HEK293T (cell line): ENCODE data around the gene ALDH4A1.

Experiments
- CTCF ChIA-PET: fragments of 350-600 bp; formaldehyde crosslinking; extraction: SDS; loops from one replicate; lab custom pipeline; 2021; ENCODE audit warnings: antibody characterized with exemption, inconsistent platforms; lab: Yijun Ruan, JAX
- POLR2A ChIA-PET: fragments of 350-600 bp; formaldehyde crosslinking; extraction: SDS; loops from one replicate; lab custom pipeline; 2020; ENCODE audit warnings: antibody characterized with exemption, inconsistent platforms; lab: Yijun Ruan, JAX
- DNase-seq: peaks from one replicate; pipeline ENCODE4 v3.0.0; 2012; ENCODE audit warnings: mixed read lengths; ENCODE audit errors: extremely low spot score
- ARNT ChIP-seq: fragments of 450-650 bp; IDR thresholded peaks from 2 replicates; pipeline ENCODE4 v1.6.1; 2017; ENCODE audit warnings: mild to moderate bottlenecking
- BHLHE40 ChIP-seq: fragments of 450-650 bp; IDR thresholded peaks from 2 replicates; pipeline ENCODE4 v1.6.1; 2016; ENCODE audit warnings: mild to moderate bottlenecking, moderate library complexity, borderline replicate concordance
- CTBP1 ChIP-seq: fragments of 450-650 bp; IDR thresholded peaks from 2 replicates; pipeline ENCODE4 v1.6.1; 2016; ENCODE audit warnings: borderline replicate concordance
- ELF4 ChIP-seq: fragments of 450-650 bp; IDR thresholded peaks from 2 replicates; pipeline ENCODE4 v1.6.1; 2017; ENCODE audit warnings: antibody characterized with exemption
- FOXA1 ChIP-seq: fragments of 450-650 bp; IDR thresholded peaks from 2 replicates; pipeline ENCODE4 v1.6.1; 2016; ENCODE audit warnings: mild to moderate bottlenecking
- FOXK2 ChIP-seq: fragments of 450-650 bp; IDR thresholded peaks from 2 replicates; pipeline ENCODE4 v1.6.1; 2016; ENCODE audit warnings: mild to moderate bottlenecking
- FOXM1 ChIP-seq: fragments of 450-650 bp; IDR thresholded peaks from 2 replicates; pipeline ENCODE4 v1.6.1; 2017; ENCODE audit warnings: mild to moderate bottlenecking, borderline replicate concordance
- HDGF ChIP-seq: fragments of 450-650 bp; IDR thresholded peaks from 2 replicates; pipeline ENCODE4 v1.6.1; 2017; ENCODE audit warnings: antibody characterized with exemption, borderline replicate concordance
- L3MBTL2 ChIP-seq: fragments of 450-650 bp; conservative IDR thresholded peaks from 2 replicates; pipeline ENCODE4 v1.6.1; 2016; ENCODE audit warnings: mild to moderate bottlenecking
- LEF1 ChIP-seq: fragments of 450-650 bp; IDR thresholded peaks from 2 replicates; pipeline ENCODE4 v1.6.1; 2017; ENCODE audit warnings: mild to moderate bottlenecking, borderline replicate concordance
- NFRKB ChIP-seq: fragments of 450-650 bp; IDR thresholded peaks from 2 replicates; pipeline ENCODE4 v1.6.1; 2016; ENCODE audit warnings: mild to moderate bottlenecking, moderate library complexity
- SP1 ChIP-seq: fragments of 450-650 bp; IDR thresholded peaks from 2 replicates; pipeline ENCODE4 v1.6.1; 2017
- SUZ12 ChIP-seq: fragments of 450-650 bp; IDR thresholded peaks from 2 replicates; pipeline ENCODE4 v1.6.1; 2016; ENCODE audit warnings: mild to moderate bottlenecking
- TARDBP ChIP-seq: fragments of 450-650 bp; IDR thresholded peaks from 2 replicates; pipeline ENCODE4 v1.6.1; 2016
- ZNF384 ChIP-seq: fragments of 450-650 bp; IDR thresholded peaks from 2 replicates; pipeline ENCODE4 v1.6.1; 2016
- TF ChIP-seq, protein P1 (sequence below): fragments of 450-650 bp; IDR thresholded peaks from 2 replicates; pipeline ENCODE4 v1.6.1; 2016

ALDH4A1 gene

DNA sequence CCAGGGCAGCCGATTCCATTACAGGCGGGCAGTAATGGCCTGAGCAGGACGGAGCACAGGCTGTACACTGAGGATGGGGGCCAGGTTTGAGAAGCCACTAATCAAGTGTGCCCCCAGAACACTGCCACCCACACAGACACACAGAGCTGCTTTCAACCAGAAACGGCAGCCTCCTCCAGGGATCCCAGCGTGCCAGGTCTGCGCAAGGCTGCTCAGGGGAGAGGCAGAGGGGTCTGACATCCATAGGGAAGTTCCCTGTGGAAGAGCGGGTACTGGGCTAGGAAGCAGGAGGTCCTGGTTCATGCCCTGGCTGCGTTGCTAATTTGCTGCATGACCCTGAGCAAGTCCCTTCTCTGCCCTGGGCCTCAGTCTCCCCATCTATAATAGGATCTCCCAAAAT, 26.1 kb upstream of the ALDH4A1 start:
- TF ChIP-seq BHLHE40, result no peak
- ChIA-PET POLR2A (interaction anchor here (0.9 to 1.8 kb wide), 2 partner anchors 14 to 27 kb away, joined by 3 to 5 read pairs; no protein-coding TSS in a partner anchor), CTCF (no interaction called here)
- no peak for DNase-seq

DNA sequence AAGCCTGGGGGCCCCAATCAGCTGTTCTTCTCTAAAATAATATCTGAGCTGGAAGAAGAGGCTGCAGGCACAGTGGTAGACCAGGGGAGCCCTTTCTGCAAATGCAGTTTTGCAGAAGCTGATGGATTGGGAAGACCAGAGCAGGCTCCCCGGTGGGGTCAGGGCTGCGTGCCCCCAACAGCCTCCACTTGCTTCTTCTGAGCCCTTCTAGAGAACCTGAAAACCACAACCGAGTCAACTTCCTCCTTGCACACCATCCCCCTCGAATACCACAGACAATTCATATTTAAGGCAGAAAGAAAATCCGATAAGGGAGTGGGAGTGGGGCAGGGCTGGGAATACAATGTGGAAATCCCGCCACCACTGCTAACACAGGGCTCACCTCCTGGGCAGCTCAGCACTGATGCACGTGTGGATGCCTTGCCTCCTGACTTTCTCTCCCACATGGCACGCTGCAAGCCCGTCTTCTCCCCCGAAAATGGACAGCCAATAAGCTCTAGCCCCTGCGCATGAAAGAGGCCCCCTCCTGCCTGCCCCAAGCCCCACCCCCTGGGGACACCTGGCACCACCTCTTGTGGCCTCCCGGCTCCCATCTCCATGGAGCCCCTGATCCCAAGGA, 25.4 kb upstream of the ALDH4A1 start:
- POLR2A ChIA-PET, result interaction anchor here (0.9 to 1.8 kb wide), 2 partner anchors 15 to 28 kb away, joined by 3 to 5 read pairs; no protein-coding TSS in a partner anchor
- TF ChIP-seq LEF1 (no peak), L3MBTL2 (no peak), FOXM1 (no peak), HDGF (no peak), CTBP1 (no peak), ARNT (no peak), SP1 (no peak), NFRKB (no peak), BHLHE40 (no peak), SUZ12 (no peak), FOXA1 (no peak)
- CTCF ChIA-PET, result no interaction called here
- DNase-seq, result no peak

DNA sequence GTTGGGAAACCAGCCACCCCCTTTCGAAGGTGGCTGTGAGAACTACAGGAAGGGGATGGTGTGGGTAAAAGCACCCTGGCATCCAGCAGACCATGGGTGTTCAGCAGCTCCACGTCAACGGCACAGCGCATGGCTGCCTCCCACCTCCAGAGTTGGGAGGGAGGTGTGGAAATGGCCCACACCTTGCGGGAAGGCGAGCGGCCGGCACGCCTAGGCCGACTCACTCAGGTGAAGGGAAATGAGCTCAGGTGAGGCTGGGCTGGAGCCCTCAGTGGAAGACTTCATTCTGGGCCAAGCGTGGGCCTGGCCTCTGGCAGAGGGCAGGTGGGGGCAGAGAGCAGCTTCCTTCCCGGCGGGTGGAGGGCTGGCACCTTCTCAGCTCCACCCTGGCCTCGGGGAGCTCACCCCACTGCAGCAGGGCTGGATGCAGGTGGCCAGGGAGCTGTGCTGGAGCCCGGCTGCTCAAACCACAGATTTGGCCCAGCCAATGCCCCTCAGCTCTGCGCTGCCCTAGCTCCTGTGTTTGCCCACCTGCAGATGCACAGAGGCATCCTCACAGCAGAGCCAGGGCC, 24.8 kb upstream of the ALDH4A1 start:
- CTCF ChIA-PET, result no interaction called here
- no peak for DNase-seq
- TF ChIP-seq FOXM1, result no peak
- no peak for TF ChIP-seq NFRKB
- no peak for TF ChIP-seq ELF4
- no peak for TF ChIP-seq ZNF384
- TF ChIP-seq LEF1, result no peak
- TF ChIP-seq SP1, result no peak
- no peak for TF ChIP-seq CTBP1
- POLR2A ChIA-PET, result interaction anchor here (0.9 to 1.8 kb wide), 2 partner anchors 15 to 29 kb away, joined by 3 to 5 read pairs; no protein-coding TSS in a partner anchor

DNA sequence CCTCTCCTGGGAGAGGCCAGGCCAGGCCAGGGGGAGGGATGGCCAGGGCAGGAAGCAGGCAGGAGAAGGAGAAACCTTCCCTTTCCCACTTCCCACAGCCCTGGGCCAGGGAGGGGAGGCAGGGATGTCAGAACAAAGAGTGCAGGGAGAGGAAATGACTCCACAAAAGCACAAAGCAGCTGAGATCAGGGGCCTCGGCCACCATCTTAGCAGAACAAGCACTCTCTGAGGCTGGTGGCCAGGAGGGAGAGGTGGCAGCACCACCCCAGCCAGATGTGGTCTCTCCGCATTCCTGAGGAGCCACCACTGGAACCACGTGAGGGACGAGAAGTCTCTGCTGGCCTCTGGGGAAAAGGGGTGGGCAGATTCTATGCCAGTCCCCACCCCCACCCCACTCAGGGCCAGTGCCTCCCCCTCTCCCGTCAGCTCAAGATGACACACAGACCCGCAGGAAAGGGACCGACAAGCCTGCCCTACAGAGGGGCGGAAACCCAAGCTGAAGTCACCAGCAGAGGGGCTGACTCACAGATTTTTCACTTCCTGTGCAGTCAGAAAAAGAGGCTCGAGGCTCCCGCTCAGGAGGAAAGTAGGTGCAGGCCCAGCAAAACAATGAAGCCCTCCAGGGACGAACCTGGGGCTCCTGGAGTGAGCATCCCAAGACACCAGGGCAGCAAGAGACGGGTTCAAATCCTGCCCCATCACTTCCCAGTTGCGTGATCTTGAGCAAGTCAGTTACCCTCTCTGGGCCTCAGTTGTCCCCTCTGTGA, 24.1 kb upstream of the ALDH4A1 start:
- ChIA-PET CTCF (interaction anchor here (0.6 kb wide), 1 partner anchor 13 kb away, joined by 3 read pairs; no protein-coding TSS in a partner anchor), POLR2A (interaction anchor here (1.8 kb wide), 1 partner anchor 29 kb away, joined by 5 read pairs; no protein-coding TSS in a partner anchor)
- DNase-seq, result no peak
- TF ChIP-seq FOXM1, result no peak
- TF ChIP-seq HDGF, result no peak
- no peak for TF ChIP-seq ZNF384
- TF ChIP-seq CTBP1, result no peak
- TF ChIP-seq SP1, result no peak
- TF ChIP-seq SUZ12, result no peak
- TF ChIP-seq ELF4, result no peak
- TF ChIP-seq, protein P1, sequence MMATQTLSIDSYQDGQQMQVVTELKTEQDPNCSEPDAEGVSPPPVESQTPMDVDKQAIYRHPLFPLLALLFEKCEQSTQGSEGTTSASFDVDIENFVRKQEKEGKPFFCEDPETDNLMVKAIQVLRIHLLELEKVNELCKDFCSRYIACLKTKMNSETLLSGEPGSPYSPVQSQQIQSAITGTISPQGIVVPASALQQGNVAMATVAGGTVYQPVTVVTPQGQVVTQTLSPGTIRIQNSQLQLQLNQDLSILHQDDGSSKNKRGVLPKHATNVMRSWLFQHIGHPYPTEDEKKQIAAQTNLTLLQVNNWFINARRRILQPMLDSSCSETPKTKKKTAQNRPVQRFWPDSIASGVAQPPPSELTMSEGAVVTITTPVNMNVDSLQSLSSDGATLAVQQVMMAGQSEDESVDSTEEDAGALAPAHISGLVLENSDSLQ, result no peak
- no peak for TF ChIP-seq ARNT
- no peak for TF ChIP-seq L3MBTL2
- TF ChIP-seq TARDBP, result no peak
- no peak for TF ChIP-seq FOXA1
- TF ChIP-seq NFRKB, result no peak
- TF ChIP-seq BHLHE40, result no peak
- TF ChIP-seq LEF1, result no peak
- TF ChIP-seq FOXK2, result no peak

DNA sequence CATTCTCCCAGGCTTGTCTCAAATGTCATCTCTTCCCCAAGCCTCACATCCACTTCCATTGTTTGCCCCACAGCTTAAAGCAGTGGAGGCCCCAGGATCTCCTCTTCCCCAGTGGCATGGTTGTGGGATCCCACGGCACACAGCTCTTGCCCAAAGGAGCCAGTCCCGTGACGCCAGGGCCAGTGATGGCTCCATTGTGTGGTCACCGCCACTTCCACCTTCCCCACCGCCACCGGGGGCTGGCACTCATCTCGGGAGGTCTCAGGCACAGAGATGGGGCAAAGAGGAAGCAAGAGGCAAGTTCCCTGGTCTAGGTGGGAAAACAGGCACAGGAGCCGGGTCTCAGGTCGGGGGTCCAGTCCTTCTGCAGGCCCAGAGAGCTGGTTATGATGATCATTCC, 22.9 kb upstream of the ALDH4A1 start:
- no peak for DNase-seq
- ChIA-PET CTCF (interaction anchor here (0.7 kb wide), 1 partner anchor 113 kb away, joined by 5 read pairs; no protein-coding TSS in a partner anchor), POLR2A (no interaction called here)
- TF ChIP-seq CTBP1 (no peak), SUZ12 (no peak), SP1 (no peak), FOXK2 (no peak), FOXM1 (no peak), ZNF384 (no peak), LEF1 (no peak), HDGF (no peak), TARDBP (no peak), NFRKB (no peak), ELF4 (no peak), ARNT (no peak), BHLHE40 (no peak), FOXA1 (no peak)

DNA sequence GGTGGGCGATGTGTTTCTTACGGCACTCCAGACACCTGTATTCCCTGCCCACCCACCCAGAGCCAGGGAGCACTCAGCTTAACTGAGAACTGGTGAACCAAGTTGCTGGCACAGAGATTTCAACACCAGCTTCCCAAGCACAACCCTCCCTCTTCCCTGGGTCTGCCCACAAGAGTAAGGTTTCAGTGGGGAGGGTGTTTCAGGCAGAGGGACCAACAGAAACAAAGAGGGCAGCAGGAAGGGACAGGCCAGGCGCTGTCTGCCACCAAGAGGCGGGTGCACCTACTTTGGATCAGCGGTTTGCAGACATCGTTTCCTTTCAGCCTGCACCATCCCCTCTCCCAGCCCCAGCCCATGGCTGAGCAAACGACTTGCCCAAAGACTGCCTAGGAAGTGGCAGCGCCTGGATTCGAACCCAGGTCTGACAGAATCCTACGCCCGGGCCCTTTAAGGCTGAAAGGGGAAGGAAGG, 21.9 kb upstream of the ALDH4A1 start:
- ChIA-PET POLR2A (interaction anchor here (1.1 to 1.4 kb wide), 2 partner anchors 10 to 31 kb away, joined by 4 to 6 read pairs; no protein-coding TSS in a partner anchor), CTCF (interaction anchor here (1.2 kb wide), 1 partner anchor 11 kb away, joined by 5 read pairs; no protein-coding TSS in a partner anchor)
- no peak for DNase-seq
- no peak for TF ChIP-seq TARDBP
- no peak for TF ChIP-seq FOXA1
- no peak for TF ChIP-seq HDGF
- TF ChIP-seq SP1, result no peak
- TF ChIP-seq BHLHE40, result no peak
- no peak for TF ChIP-seq CTBP1
- no peak for TF ChIP-seq FOXM1
- TF ChIP-seq, protein P1, result no peak
- TF ChIP-seq SUZ12, result no peak
- TF ChIP-seq ARNT, result no peak
- TF ChIP-seq L3MBTL2, result no peak
